MM.1S (cell line): ENCODE results near the gene GNAQ.

ENCODE experiments used
- CTCF ChIP-seq: fragments of 300-600 bp; sonication (generic); IDR thresholded peaks from 2 replicates; pipeline ENCODE4 v1.5.1; 2016; ENCODE audit warnings: antibody characterized with exemption, low read length, mixed read lengths
- EZH2 ChIP-seq: fragments of 300-600 bp; sonication (generic); optimal IDR thresholded peaks from 2 replicates; pipeline ENCODE3; 2017; ENCODE audit warnings: low read depth, mild to moderate bottlenecking, antibody characterized with exemption, low read length, mixed read lengths
- EZH2phosphoT487 ChIP-seq: fragments of 300-600 bp; sonication (generic); IDR thresholded peaks from 2 replicates; pipeline ENCODE4 v1.6.1; 2018; ENCODE audit warnings: antibody characterized with exemption, low read length

- no peak for TF ChIP-seq CTCF
- TF ChIP-seq EZH2 = no peak
- no peak for TF ChIP-seq EZH2phosphoT487
Observed at GRCh38 chr9:78073722-78074121, 42.1 kb upstream of the GNAQ start.
